HCT116 (cell line): ENCODE data around the gene CTTN. TPM values are rescaled to one million over a fixed set of nuclear protein-coding genes. Genes with fewer than 3 reads are reported as not detected.

ENCODE experiments used
- ATAC-seq: fragments of 200-7000 bp; cut with Tn5 transposase; 2 replicates; pipeline ENCODE4 v1.9.1; 2020; ENCODE audit warnings: mild to moderate bottlenecking, moderate library complexity
- BruUV-seq: library from RNA; stranded (reverse); fragments of 400-500 nt; replicated peaks from 2 replicates; lab custom pipeline; 2021; lab: Mats Ljungman, UMichigan
- CTCF ChIA-PET: fragments of 300-600 bp; sonication (Branson Sonifier 250); formaldehyde crosslinking; loops from one replicate; lab custom pipeline; 2021; ENCODE audit warnings: antibody characterized with exemption; lab: Charles Lee
- POLR2A ChIA-PET: fragments of 300-600, 350-600 bp; sonication (Branson Sonifier 250); formaldehyde crosslinking; loops from one replicate; lab custom pipeline; 2021; ENCODE audit warnings: antibody characterized with exemption; lab: Charles Lee
- RAD21 ChIA-PET, 2 experiments: fragments of 300-600 bp; sonication (Branson Sonifier 250); formaldehyde crosslinking; loops; one replicate each; lab custom pipeline; 2023; ENCODE audit warnings: low total read pairs in 2 of 2; ENCODE audit not compliant: uncharacterized antibody in 2 of 2, unreplicated experiment in 2 of 2, low non-redundant PET in 1 of 2; lab: Charles Lee
- DNase-seq: peaks from one replicate; pipeline ENCODE4 v3.0.0-alpha.2; 2010; ENCODE audit warnings: low read depth, low spot score
- H2AFZ ChIP-seq: fragments of 200-600 bp; shearing (Covaris generic), sonication (generic); 2 replicates; pipeline ENCODE4 v1.6.1; 2017; ENCODE audit warnings: low read depth, mixed run types, mixed read lengths, antibody characterized with exemption, low read length; ENCODE audit not compliant: poor library complexity, severe bottlenecking
- H3K27ac ChIP-seq: 2 replicates; pipeline ENCODE4 v1.5.1; 2012; ENCODE audit warnings: low read depth, low read length
- H3K27me3 ChIP-seq: fragments of 200-600 bp; sonication (generic); 2 replicates; pipeline ENCODE4 v1.6.1; 2016; ENCODE audit warnings: mixed run types, low read length, mixed read lengths; ENCODE audit not compliant: insufficient read depth
- H3K36me3 ChIP-seq, 2 experiments: fragments of 200-500 bp in 1 of 2; fragments of 200-600 bp in 1 of 2; sonication (Bioruptor generic) in 1 of 2; sonication (generic) in 1 of 2; 2 replicates each; pipeline versions ENCODE4 v1.5.1 to v1.6.1; 2014 to 2016; ENCODE audit warnings: low read length in 2 of 2, inconsistent platforms in 1 of 2, mixed read lengths in 1 of 2, mixed run types in 1 of 2; ENCODE audit not compliant: insufficient read depth in 2 of 2, control insufficient read depth in 1 of 2
- H3K4me1 ChIP-seq, 2 experiments: fragments of 200-600 bp in 1 of 2; sonication (generic) in 1 of 2; 2 replicates each; pipeline versions ENCODE4 v1.5.1 to v1.6.1; 2012 to 2017; ENCODE audit warnings: low read length in 2 of 2, inconsistent platforms in 1 of 2, mild to moderate bottlenecking in 1 of 2, mixed read lengths in 1 of 2, mixed run types in 1 of 2, moderate library complexity in 1 of 2; ENCODE audit not compliant: insufficient read depth in 2 of 2, control insufficient read depth in 1 of 2
- H3K4me2 ChIP-seq: fragments of 200-600 bp; sonication (generic); 2 replicates; pipeline ENCODE4 v1.6.1; 2017; ENCODE audit warnings: mixed run types, low read length, mixed read lengths
- H3K4me3 ChIP-seq, 2 experiments: fragments of 200-600 bp in 1 of 2; sonication (generic) in 1 of 2; replicated peaks in 1 of 2; 2 replicates each; pipeline ENCODE4 v1.5.1; 2011 to 2016; ENCODE audit warnings: low read length in 2 of 2, control low read depth in 1 of 2, low read depth in 1 of 2, mild to moderate bottlenecking in 1 of 2, mixed read lengths in 1 of 2, mixed run types in 1 of 2
- H3K79me2 ChIP-seq: fragments of 200-600 bp; sonication (generic); 2 replicates; pipeline ENCODE4 v1.6.1; 2017; ENCODE audit warnings: mild to moderate bottlenecking, mixed run types, low read length, moderate library complexity, mixed read lengths; ENCODE audit not compliant: insufficient read depth
- H3K9ac ChIP-seq: fragments of 200-600 bp; sonication (generic); 2 replicates; pipeline ENCODE4 v1.6.1; 2016; ENCODE audit warnings: low read length, mixed read lengths
- H3K9me2 ChIP-seq: fragments of 200-600 bp; sonication (generic), shearing (Covaris generic); 2 replicates; pipeline ENCODE4 v1.6.1; 2017; ENCODE audit warnings: mixed run types, mild to moderate bottlenecking, moderate library complexity; ENCODE audit not compliant: insufficient read depth
- H3K9me3 ChIP-seq, 2 experiments: fragments of 200-500 bp in 1 of 2; fragments of 200-600 bp in 1 of 2; sonication (Bioruptor generic) in 1 of 2; sonication (generic) in 1 of 2; 2 replicates each; pipeline ENCODE4 v1.6.1; 2014 to 2017; ENCODE audit warnings: low read length in 2 of 2, mixed read lengths in 2 of 2, inconsistent platforms in 1 of 2, low read depth in 1 of 2, mild to moderate bottlenecking in 1 of 2, mixed run types in 1 of 2, moderate library complexity in 1 of 2; ENCODE audit not compliant: control insufficient read depth in 1 of 2, insufficient read depth in 1 of 2
- H4K20me1 ChIP-seq: fragments of 200-600 bp; sonication (generic), shearing (Covaris generic); 2 replicates; pipeline ENCODE4 v1.6.1; 2017; ENCODE audit warnings: mixed run types, mild to moderate bottlenecking, moderate library complexity; ENCODE audit not compliant: insufficient read depth
- ATF3 ChIP-seq: IDR thresholded peaks from 2 replicates; pipeline ENCODE4 v1.6.1; 2012
- CTCF ChIP-seq, 3 experiments: fragments of 200-600 bp in 1 of 3; sonication (generic) in 1 of 3; IDR thresholded peaks in 2 of 3; conservative IDR thresholded peaks in 1 of 3; 2 replicates each; pipeline ENCODE4 v1.5.1; 2012 to 2017; ENCODE audit warnings: low read depth in 2 of 3, low read length in 2 of 3, antibody characterized with exemption in 1 of 3, borderline replicate concordance in 1 of 3, control low read depth in 1 of 3, mild to moderate bottlenecking in 1 of 3, mixed read lengths in 1 of 3, mixed run types in 1 of 3, moderate library complexity in 1 of 3; ENCODE audit not compliant: insufficient read depth in 1 of 3
- EGR1 ChIP-seq: IDR thresholded peaks from 2 replicates; pipeline ENCODE4 v1.6.1; 2012; ENCODE audit warnings: low read depth
- ELF1 ChIP-seq: IDR thresholded peaks from 2 replicates; pipeline ENCODE4 v1.6.1; 2012; ENCODE audit warnings: low read depth, borderline replicate concordance
- EZH2 ChIP-seq: fragments of 200-600 bp; sonication (generic); IDR thresholded peaks from 2 replicates; pipeline ENCODE4 v1.6.1; 2017; ENCODE audit warnings: antibody characterized with exemption, mixed run types
- EZH2phosphoT487 ChIP-seq: fragments of 200-600 bp; IDR thresholded peaks from 2 replicates; pipeline ENCODE4 v1.6.1; 2018; ENCODE audit warnings: antibody characterized with exemption, borderline replicate concordance
- YY1 ChIP-seq: IDR thresholded peaks from 2 replicates; pipeline ENCODE4 v1.6.1; 2011; ENCODE audit warnings: low read length, low read depth, moderate library complexity, mild to moderate bottlenecking; ENCODE audit not compliant: insufficient replicate concordance; ENCODE audit errors: extremely low read depth
- intact Hi-C: fragments of 100-400 bp; cut with micrococcal nuclease; formaldehyde crosslinking; loops from 2 replicates; pipeline ENCODE4 v1.10.0; 2022
- total RNA-seq: library from RNA; stranded (reverse); gene quantifications from one replicate; pipeline ENCODE4 v1.2.1, GENCODE V29; 2021; ENCODE audit not compliant: unreplicated experiment

CTTN gene
- total RNA-seq, 1 experiment from 2014 or later: 249 TPM

GRCh38 chr11:70464509-70465361 lies 66.4 kb downstream of the CTTN start:
- TF ChIP-seq ATF3: no peak
- no peak for TF ChIP-seq EZH2phosphoT487
- no peak for TF ChIP-seq ELF1
- TF ChIP-seq EGR1: no peak
- TF ChIP-seq EZH2: no peak
- TF ChIP-seq CTCF (IDR thresholded peaks at IDR 0.05 in 2 of 3, conservative IDR thresholded peaks at IDR 0.05 in 1 of 3; ENCODE audit: borderline replicate concordance in 1 of 3, insufficient read depth in 1 of 3, low read depth in 2 of 3, low read length in 2 of 3): no peak
- TF ChIP-seq YY1: no peak
- TF ChIP-seq, all 23 proteins: peak for 0
- no peak overlapping the region for H3K9ac ChIP-seq
- H3K4me2 ChIP-seq: no peak overlapping the region
- no peak for DNase-seq
- intact Hi-C loops: no loop called here
- H3K36me3 ChIP-seq: no peaks in the 10 kb centered on the region
- H3K4me1 ChIP-seq: no peaks in the 10 kb centered on the region
- ATAC-seq: no peak
- CTCF ChIA-PET: no interaction called here
- H4K20me1 ChIP-seq: no peaks in the 10 kb centered on the region
- no peaks in the 10 kb centered on the region for H3K79me2 ChIP-seq
- H3K4me3 ChIP-seq: no peak overlapping the region
- H3K27me3 ChIP-seq: no peaks in the 10 kb centered on the region
- RAD21 ChIA-PET: no interaction called here
- no peaks in the 10 kb centered on the region for H3K9me2 ChIP-seq
- H3K9me3 ChIP-seq: no peaks in the 10 kb centered on the region
- BruUV-seq: no TSS peak
- POLR2A ChIA-PET: no interaction called here
- H3K27ac ChIP-seq: no peak overlapping the region
- no peak overlapping the region for H2AFZ ChIP-seq
